UCSD-AML1 (cell line): ENCODE results near the gene STYK1.

ENCODE experiments used
- DNase-seq: peaks from one replicate; lab custom pipeline; 2025; ENCODE audit not compliant: unreplicated experiment; lab: John Stamatoyannopoulos, UW

Gene STYK1, protein sequence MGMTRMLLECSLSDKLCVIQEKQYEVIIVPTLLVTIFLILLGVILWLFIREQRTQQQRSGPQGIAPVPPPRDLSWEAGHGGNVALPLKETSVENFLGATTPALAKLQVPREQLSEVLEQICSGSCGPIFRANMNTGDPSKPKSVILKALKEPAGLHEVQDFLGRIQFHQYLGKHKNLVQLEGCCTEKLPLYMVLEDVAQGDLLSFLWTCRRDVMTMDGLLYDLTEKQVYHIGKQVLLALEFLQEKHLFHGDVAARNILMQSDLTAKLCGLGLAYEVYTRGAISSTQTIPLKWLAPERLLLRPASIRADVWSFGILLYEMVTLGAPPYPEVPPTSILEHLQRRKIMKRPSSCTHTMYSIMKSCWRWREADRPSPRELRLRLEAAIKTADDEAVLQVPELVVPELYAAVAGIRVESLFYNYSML

DNA sequence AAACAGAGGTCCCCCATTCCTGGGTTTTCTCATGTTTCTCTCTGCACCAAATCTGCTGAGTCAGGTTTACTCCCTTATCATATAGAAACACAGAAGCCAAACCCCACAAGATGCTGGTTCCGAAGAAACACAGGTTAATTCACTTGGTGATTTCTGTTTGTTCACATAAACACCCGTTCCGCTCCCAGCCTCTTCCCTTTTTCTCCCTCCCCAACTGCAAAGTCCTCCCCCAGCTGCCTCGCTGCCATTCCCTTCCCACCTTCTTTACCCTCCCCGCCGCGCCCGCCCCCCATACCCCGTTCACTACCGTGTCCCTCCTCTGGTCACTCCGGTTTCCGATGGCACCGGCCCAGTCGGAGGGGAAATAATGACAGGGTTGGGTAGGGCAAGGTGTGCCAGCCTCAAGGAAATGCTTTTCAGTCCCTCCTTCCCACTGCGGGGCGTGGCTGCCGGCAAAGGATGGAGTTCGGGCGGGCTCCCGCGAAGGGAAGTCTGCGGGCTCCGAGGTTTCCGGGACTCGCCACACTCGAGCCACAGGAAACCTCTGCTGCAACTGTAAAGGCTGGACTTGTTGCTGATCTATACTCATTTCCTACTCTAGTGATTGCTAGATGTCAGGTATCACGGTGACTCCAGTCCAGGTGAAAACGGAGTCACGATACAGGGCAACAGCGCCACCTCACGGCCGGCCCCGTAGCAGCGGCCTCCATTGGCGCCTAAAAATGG, at the start of gene STYK1:
Gene STYK1 (minus strand): TSS at position 394 of the 726 bp plus-strand sequence. CDS start 39,434 bp downstream, outside the sequence.
- DNase-seq = peak; percentile 88

- DNase-seq = peak; percentile 60
Measured at GRCh38 chr12:10722905-10723746, 49.3 kb upstream of the STYK1 start, which contains the start of gene YBX3. YBX3 (minus strand) TSS chr12:10723323; CDS start chr12:10723111, 212 bp downstream.

DNA sequence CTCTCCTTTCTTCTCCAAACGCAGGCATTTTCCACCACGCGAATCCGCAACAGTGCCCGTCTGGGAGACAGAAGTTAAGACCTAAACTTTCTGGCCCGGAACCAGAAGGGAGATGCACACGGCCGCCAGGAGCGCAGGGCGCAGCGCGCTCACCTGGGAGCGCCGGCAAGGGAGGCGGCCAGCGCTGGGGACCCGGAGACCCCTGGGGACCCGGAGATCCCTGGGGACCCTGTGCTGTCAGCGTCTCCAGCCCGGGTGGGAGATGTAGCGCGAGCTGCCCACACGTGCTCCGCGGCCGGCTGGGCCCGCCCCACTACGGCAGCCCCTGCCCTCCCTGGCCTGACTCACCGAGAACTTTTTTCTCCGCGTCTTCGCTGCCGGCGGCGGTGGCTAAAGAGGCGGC, 48.7 kb upstream of the STYK1 start:
- peak; percentile 48 for DNase-seq

GRCh38 chr12:10721651-10722501, 48.0 kb upstream of the STYK1 start:
- peak; percentile 61 for DNase-seq

DNA sequence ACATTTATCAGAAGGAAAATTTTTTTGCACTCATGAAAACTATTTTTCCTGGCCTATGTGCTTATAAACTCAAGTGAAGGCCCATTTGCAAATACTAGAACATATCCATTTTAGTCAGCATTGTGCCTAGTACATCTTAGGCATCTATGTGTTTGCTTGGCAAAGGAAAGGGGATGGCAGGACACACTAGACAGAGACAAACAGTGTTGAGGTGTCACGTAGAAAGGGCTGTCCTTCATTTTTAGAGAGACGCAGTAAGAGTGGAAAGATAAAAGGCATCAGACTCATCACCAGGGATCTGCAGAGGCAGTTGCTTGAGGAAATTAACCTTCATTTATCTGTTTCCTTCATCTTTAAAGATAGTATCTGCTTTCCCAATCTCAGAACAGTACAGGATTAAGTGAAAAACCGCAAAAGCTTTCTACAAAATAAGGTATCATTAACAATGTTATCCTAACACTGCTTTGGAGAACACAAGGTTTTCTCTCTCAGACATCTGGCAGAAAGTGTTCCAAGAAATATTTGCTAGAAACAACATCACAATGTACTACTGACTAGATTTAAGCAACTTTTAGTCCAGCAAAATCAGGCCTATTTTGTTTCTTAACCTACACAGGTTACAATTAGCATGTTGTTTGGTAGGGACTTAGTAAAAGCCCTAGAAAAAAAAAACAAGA, 47.3 kb upstream of the STYK1 start:
- DNase-seq = no peak

- no peak for DNase-seq
Measured at GRCh38 chr12:10719482-10719881, 45.6 kb upstream of the STYK1 start.

DNA sequence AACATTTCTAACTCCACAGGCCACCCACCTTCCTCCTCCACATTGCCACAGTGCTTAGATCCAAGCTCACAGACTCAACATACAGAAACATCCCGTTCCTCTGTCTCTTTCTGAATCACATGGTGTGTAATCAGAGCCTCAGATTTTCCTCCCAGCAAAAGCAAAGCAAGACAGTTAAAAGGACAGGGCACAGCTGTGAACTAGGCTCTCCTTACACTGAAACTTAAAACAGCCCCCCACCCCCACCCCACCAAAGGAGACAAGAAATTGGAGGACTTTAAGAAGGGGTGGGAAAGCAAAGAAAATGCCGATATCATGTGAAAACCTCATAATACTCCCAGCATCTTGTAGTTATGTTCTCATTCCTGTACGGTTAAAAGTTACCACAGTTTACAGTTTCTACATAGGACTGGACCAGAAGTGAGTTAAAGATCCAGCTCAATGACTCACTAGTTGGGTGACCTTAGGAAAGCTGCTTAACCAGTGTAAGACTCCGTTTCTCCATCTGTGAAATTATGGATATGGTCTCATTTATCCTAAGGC, 44.5 kb upstream of the STYK1 start:
- DNase-seq = no peak

DNA sequence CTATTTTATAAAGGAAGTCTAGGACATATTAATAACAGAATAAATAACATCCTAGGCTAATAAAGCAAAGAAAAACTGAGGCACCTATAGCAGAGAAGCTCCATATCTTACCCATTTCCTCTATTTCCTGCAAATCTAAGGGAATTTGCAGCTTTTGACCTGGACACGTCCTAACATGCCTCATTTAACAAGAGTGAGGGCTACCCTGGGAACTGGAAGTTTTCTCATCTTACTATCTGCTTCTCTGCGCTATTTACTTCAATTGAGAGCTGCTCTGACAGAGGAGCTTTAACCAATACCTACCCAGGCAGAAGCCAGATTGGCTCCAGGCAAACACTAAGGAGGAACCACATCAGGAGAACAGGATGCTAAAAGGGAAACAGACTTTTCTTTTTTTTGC, 43.6 kb upstream of the STYK1 start:
- DNase-seq = no peak

GRCh38 chr12:10716704-10717315, 43.0 kb upstream of the STYK1 start:
- DNase-seq = no peak

- no peak for DNase-seq
Measured at GRCh38 chr12:10716277-10716676, 42.4 kb upstream of the STYK1 start.

- DNase-seq = no peak
Measured at GRCh38 chr12:10715491-10715890, 41.6 kb upstream of the STYK1 start.

- no peak for DNase-seq
Measured at GRCh38 chr12:10709808-10710207, 36.0 kb upstream of the STYK1 start.

- no peak for DNase-seq
Measured at GRCh38 chr12:10708862-10709261, 35.0 kb upstream of the STYK1 start.

DNA sequence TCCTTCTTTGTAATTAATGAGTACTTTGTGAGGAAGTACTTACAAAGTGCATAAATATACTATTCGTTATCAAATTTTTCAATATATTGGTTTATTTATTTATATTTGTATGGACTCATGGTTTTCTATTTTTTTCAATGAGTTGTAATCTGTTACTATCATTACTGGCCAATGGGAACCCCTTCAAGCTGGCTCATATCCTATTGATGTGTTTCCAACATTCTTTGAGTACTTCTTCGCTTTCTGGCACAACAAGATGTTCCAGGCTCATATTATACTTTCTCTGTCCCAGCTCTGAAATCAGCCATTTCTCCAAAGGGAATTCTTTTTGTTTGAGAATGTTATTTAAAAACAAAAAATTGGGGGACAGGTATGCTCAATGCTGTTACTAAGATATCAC, 31.8 kb upstream of the STYK1 start:
- no peak for DNase-seq

GRCh38 chr12:10701843-10702242, 28.0 kb upstream of the STYK1 start:
- no peak for DNase-seq

DNA sequence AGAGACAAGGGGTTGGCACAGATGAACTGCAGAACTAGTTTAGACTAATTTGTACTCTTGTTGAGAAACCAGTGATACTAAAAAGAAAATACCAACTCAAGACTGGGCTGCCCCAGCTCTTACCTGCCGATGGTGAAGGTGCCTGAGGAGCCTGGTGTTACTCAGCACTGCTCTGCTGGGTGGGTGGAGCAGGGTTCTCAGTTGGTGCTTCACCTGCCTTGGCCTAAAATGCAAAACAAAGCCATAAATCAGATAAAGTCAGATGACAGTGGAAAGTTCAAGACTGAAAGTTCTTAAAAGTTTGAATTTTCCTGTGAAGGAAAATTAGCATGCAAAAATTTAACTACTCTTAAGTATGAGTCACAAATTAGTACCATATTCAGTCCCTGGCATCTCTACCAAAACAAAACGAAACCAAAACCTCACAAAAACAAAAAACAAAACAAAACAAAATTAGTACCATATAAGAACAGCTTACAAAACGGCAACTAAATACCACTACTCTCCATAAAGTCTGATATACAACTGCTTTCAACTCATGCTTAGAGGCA, 27.4 kb upstream of the STYK1 start:
- DNase-seq = no peak

DNA sequence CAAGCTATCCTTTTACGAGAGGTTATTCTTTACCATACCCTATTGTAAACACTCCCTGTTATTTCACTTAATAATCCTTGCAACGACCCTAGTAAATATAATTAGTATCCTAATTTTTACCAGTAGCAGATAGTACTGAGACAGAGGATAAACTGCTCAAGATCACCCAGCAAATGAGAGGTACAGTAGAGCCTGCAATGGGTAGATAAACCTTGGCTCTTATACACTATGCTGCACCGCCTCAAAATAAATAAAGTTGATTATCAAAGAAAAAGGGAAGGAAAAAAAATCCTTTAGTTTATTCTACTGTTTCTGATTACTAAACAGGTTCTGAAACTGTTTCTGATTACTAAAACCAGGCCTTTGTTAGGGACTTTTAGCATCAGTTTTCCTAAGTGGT, 26.7 kb upstream of the STYK1 start:
- DNase-seq = no peak

GRCh38 chr12:10697862-10698261, 24.0 kb upstream of the STYK1 start:
- DNase-seq = no peak

DNA sequence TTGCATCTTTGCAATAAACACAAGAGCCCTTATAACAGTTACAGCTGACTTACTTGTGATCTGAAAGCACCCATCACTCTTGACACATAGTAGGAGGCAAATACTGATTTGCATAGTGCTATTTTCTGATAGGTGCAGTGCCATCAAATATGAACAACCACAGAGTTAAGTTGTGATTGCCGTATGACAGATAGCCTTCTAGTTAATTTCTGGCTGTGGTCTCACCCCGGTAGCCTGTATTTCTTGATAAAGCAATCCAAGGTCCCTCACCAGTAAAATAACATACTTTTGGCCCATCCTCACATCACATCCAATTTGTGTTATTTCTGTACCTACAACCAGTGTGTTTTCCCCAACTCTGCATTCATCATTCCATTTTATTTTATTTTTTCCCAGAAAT, 23.3 kb upstream of the STYK1 start:
- DNase-seq = no peak
